Medulla oblongata (tissue), 1 donor: ENCODE data around the gene MSANTD2.
A peak's percentile ranks its signal among the peaks of the same experiment; 100 is the strongest.

Source experiments
- DNase-seq: peaks from one replicate; pipeline ENCODE4 v3.0.0-alpha.2; 2015; ENCODE audit errors: extremely low spot score

MSANTD2 gene

DNA sequence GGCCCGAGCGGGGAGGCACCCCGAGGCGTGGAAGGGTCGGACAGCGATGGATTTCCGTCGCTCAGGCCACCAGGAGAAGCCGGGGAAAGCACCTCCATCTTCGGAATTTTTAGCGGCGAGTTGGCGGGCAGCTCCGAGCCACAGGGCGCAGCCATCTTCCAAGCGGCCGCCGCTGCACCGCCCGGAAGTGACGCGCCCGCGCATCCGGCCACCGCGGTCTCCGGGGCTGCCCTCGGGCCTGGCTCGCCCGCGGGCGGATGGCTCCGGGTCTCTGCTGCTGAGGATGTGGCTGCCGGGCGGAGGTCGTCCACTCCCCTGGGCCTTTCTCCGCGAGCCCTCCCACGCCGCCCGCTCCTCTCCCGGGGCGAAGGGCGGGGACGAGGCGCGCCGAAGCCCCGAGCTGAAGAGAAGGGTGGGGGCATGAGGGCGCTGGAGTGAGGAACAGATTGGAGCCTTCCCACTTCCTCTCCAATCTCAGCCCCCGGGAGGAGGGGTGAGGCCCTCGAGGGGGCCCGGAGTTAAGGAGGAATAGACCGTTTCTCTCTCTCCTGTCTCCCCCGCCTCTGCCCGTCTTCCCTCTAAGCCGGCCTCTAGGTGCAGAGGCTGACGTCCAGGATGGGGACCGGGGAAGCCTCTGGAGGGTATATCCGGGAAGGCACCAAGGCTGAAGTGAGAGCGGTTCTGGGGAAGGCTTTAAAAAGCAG, at the start of gene MSANTD2:
MSANTD2 (minus strand) TSS at position 181 of the 704 bp plus-strand sequence; CDS start at position 155, 26 bp downstream.
- DNase-seq = peak; percentile 94

DNA sequence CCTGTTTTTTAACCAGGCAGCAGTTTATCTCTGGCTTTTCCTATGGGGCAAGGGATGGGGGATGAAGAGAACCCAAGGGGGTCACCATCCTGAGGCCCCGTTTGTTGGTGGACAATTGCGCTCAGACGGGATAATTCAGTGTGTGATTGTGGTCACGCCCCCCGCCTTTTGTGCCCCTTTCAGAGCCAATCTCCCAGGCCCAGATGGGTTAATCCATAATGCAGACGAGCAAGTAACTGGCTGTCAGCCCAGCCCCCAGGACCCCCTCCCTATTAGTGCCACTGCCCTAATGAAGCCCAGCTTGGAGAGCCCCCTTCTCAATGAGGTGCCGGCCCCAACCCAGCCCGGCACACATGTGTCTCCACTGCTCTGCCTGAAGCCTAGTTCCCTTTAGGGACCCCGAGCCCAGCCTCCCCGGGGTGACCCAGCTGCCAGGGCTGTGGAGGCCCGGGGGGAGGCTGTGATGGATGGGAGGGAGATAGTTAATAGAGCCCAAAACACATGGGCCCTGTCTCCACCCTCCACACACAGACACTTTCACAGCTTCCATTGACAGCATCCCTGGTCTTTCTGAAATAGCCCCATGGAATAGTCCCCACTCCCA, 46.0 kb upstream of the MSANTD2 start:
- DNase-seq = no peak

DNA sequence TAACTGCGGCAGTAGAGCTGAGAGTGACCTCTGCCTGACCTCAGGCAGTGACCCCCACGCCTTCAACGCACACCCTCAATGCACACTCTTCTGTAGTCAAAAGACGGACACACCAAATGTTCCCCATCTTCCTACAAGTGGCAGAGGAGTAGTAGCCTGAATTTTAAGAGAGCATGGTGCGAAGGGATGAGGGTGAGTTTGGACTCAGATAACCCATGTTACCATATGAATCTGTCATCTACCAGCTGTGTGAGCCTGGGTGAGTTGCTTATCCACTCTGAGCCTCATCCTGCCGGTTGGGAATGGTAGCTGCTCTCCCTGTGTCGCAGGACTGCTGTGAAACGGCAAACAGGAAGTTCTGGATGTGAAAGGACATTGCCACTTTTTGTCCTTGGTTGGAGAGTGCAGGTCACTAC, 44.5 kb upstream of the MSANTD2 start:
- DNase-seq = no peak

DNA sequence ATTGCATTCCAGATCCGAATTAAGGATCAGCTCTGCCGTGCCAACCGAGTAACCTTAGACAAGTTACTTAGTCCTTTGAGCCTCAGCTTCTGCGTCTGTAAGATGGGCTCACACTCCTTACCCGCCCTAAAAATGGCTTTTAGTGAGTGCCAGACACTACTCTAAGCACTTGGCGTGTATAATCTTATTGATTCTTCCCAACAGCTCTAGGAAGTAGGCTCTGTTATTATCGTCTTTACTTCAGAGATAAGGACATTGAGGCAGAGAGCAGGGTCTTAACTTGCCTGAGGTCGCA, 43.4 kb upstream of the MSANTD2 start:
- no peak for DNase-seq

DNA sequence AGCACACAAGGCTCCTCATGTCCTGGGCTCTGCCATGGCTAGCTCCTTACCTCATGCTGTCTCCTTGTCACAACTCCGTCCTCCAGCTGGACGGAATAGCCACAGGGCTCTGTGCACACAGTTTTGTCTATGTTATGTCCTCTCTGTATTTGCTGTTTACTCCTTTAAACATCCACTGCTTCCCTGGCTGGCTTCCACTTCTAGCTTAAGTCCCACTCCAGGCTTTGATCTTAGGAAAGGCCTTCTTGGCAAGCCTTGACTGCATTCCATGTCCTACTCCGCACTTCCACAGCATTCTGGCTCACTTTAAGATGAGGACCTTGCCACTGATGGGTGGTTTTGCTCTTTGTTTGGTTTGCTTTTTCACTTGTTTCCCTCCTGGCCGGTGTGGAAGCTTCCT, 42.1 kb upstream of the MSANTD2 start:
- DNase-seq = no peak

DNA sequence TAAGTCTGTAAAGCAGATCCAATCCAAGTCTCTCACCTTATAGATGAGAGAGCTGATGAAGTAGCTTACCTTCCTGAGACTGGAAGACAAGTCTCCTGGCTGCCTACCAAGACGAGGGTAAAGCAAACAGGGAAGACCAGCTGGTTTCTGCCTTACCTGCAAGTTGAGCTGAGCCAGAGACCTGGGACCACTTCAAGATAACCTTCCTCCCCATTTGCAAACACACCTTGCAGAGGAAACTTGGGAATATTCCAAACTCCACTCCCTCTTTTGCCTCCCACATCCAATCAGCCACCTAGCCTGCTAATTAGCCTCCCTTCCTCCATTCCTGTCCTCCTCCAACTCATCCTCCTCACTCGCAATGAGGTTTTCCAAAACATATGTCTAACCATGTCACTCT, 41.6 kb upstream of the MSANTD2 start:
- no peak for DNase-seq

DNA sequence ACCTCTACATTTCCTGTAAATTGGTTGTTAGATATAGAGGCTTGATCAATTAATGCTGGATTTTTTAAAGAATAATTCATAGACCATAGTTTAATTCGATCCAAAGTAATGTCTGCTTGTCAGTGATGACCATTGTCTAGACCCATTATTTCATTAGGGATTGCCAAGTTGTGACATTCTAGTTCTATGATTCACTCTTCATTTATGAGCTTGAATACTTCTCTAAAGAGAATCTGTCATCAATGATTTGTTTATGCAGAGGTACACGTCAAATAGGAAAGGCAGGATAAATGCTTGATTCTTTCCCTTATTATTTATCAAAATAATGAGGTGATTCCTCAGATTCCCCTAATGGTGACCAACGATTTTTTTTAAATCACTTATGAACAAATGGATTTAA, 41.0 kb upstream of the MSANTD2 start:
- no peak for DNase-seq

DNA sequence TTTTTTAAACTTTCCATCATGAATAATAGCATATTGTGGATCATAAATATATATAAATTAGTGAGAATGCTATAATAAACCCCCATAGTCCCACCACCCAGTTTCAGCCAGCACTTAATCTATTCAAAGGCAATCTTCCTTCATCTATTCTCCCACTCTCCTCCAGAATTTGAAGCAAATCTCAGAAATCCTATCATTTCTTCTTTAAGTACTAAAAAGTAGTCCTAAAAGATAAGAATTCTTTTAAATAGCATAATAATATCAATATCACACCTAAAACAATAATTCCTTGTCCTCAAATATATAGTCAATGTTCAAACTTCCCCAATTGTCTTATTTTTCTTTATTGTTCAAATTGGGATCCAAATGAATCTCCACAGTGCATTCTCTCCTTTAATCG, 40.5 kb upstream of the MSANTD2 start:
- DNase-seq = no peak

DNA sequence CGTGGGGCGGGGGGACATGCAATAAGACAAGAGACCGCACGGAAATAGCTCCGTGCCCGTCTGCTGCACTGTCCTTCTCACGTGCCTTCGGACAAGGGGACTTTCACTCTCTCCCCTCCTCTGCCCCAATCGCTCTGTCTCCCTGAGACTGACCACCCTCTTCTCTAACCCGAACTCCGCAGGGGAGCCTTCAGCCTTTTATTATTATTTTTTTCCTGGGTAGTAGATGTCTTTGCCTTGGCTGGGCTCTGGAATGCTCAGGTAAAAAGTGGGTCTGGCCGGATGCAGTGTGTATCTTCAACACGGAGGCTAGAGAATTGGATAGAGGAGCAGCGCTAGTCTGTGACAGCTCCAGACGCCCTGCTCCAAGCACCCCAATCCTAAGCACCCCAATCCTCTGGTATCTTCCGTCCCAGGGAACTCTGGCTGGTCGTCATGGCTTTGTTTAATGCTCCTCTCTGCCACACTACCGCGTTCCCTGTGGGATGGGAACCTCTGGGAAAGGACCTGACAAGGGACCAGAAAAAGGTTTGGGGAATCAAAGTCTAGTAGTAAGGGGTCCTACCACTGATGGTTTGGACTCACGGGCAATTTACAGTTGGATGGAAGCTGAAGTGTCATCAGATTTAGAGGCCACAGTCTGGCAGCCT, 39.9 kb upstream of the MSANTD2 start:
- DNase-seq = no peak

DNA sequence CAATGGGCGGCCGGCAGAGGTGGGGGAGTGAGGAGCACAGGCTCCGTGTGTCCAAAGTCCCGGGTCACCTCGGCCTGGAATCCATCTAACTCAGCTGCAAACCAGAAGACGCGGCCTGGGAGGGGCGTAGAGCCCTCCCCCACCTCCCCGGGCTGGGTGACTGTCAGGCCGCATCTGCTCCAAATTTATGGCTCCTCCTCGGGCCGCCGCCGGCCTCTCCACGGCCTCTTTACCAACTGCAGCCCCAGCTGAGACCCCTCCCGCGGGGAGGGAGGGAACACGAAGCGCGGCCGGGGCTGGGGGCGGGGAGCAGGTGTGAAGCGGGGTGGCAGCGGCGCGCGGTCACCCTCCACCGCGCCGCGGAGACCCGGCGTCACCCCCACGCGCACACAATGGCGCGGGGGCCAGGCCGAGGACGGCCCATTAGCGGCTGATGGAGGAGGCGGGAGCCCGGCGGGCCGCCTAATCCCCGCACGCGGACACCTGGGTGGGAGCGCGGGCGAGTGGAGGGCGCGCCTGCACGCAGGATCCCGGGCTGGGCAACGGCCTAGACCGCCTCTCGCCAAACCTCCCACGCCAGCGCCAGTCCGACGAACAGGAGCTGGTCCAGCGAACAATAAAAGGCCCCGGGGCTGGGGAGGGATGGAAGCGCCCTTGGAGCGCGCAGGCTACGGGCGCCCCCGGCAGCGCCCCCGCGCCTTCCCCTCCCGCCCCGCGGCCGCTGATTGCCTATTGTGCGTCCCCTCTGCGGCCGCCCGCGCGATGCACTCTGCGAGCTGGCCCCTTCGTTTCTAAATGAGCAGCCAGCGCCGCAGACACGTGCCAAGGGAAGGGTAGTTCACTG, 39.1 kb upstream of the MSANTD2 start:
- no peak for DNase-seq

DNA sequence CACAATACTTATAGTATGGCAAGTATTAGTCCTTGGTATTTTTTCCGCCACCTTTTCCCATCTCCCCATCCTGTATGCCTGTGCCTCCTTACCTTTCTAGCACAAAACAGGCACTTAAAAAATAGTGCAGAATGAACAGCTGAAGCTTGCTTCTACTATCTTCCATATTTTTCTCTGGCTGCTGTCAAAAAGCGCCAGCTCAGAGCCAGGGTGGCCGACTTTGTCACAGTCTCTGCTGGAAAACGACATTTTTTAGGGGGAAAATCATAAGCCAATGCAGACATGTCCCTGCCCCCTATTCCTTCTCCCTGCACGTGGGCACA, 38.6 kb upstream of the MSANTD2 start:
- DNase-seq = no peak

DNA sequence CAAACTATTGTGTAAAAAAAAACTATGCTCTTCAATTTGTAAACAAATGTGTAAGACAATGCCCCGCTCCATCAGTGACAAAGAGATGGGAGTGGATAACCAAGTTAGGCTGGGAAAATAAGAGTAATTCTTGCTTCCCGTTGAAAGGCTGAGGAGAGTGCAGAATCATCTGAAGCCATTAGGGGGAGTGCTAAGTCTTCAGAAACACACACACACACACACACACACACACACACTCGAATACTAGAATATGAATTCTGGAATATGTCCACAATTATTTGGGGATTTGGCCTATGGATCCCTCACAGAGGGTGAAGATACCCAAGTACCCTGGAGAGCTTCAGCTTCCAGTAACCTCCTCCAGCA, 37.3 kb upstream of the MSANTD2 start:
- DNase-seq = peak; percentile 74

DNA sequence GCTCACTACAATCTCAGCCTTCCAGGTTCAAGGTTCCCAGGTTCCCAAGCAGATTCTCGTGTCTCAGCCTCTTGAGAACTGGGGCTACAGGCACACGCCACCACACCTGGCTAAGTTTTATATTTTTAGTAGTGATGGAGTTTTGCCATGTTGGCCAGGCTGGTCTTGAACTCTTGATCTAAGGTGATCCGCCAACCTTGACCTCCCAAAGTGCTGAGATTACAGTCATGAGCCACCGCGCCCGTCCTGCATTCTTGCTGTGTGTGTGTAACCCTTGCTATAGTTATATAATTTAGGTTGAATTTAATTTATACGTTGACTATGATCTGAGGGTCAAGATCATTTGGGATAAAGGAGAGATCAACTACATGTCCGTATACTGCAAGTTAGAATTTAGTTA, 35.7 kb upstream of the MSANTD2 start:
- DNase-seq = no peak

DNA sequence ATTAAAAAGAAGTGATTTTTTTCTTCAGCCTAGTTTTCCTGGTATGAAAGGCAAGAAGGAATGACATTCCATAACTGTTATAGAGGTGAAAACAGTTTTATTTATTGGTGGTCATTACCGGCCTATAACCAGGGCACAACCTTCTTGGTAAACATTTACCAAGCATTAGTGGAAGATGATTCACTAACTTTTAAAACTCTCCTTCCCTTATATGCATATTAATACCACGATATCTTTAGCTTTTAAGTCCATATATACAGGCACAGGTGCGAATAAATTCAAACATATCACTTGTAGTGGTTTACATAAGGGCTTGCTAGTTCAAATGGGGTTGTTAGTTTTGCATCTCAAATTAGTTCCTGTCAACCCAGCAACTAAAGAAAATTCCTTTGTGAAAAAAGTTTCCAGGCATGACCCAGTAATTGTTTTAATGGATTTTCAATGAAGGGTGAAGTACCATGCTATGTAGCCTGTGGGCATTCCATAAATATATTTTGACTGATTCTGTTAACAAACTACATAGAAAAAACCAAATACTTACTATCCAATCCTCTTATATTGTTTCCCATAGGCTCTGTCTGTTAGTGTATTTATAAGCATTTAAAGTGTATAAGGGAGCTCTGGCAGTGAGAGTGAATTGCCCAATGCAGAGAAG, 34.4 kb upstream of the MSANTD2 start:
- no peak for DNase-seq

DNA sequence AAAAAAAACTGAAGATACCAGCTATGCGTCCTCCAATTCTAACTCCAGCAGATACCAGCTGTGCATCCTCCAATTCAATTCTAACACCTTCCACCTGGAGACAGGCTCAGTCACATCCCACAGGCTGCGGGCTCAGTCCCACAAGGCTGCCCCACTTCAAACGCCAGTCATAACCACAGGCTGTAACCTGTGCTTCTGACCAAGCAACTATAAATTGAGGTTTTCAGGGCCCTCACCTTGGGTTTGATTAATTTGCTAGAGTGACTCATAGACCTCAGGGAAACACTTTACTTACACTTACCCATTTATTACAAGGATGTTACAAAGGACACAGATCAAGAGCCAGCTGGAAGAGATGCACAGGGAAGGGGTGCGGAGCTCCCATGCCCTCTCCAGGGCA, 32.4 kb upstream of the MSANTD2 start:
- DNase-seq = no peak

DNA sequence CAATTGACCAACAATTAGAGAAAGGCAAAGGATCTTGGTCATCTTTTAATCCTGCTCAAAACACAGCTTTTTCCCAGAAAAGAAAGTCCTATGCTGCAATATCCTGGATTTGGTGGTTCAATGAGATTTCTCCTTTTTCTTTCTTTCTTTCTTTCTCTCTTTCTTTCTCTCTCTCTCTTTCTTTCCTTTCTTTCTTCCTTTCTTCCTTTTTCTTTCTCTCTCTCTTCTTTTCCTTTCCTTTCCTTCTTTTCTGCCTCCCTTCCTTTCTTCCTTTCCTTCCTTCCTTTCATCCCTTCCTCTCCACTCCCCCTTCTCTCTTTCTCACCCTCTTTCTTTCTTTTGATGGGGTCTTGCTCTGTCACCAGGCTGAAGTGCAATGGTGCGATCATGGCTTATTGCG, 31.7 kb upstream of the MSANTD2 start:
- DNase-seq = no peak

DNA sequence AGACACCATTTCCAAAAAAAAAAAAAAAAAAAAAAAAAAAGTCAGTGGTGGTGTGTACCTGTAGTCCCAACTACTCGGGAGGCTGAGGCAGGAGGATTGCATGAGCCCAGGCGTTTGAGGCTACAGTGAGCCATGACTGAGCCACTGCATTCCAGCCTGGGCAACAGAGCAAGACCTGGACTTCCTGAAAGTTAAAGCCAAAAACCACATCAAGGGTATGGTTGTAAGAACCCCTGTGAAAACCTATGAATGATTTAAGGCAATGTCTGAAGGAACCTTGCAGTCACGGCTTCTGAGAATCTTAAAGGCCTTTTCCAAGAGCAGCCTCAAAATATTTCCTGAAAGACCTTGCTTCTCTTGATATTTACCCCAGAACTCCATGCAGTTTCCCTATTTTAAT, 30.5 kb upstream of the MSANTD2 start:
- DNase-seq = no peak

DNA sequence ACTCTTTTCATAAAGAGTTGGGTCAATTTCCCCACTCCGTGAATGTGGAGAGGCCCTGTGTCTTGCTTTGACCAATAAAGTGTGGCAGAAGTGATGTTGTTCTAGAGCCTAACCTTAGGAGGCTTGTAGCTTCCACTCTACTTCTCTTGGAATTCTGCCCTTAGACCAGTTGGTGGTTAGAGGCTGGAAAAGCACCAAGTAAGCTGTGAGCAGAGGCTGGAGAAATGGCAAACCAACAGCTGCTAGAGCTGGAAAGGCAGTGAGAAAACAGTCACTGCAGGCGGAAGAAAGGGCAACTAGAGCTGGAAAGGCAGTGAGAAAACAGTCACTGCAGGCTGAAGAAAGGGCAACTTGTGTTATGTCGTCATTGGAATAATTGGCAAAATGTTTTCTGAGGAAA, 29.8 kb upstream of the MSANTD2 start:
- no peak for DNase-seq

DNA sequence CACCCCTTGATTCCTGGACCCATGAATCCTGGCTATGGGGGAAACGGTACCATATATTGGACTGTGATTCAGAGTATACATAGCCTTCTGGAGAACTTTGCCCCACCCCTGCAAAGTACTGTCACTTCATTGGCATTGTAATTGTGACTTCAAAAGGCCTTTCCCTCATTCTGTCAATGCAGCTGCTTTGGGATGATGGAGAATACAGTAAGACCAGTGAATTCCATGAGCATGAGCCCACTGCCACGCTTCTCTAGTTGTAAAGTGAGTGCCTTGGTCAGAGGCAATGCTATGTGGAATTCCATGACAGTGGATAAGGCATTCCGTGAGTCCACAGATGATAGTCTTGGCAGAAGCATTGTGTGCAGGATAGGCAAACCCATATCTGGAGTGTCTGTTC, 25.7 kb upstream of the MSANTD2 start:
- DNase-seq = no peak

DNA sequence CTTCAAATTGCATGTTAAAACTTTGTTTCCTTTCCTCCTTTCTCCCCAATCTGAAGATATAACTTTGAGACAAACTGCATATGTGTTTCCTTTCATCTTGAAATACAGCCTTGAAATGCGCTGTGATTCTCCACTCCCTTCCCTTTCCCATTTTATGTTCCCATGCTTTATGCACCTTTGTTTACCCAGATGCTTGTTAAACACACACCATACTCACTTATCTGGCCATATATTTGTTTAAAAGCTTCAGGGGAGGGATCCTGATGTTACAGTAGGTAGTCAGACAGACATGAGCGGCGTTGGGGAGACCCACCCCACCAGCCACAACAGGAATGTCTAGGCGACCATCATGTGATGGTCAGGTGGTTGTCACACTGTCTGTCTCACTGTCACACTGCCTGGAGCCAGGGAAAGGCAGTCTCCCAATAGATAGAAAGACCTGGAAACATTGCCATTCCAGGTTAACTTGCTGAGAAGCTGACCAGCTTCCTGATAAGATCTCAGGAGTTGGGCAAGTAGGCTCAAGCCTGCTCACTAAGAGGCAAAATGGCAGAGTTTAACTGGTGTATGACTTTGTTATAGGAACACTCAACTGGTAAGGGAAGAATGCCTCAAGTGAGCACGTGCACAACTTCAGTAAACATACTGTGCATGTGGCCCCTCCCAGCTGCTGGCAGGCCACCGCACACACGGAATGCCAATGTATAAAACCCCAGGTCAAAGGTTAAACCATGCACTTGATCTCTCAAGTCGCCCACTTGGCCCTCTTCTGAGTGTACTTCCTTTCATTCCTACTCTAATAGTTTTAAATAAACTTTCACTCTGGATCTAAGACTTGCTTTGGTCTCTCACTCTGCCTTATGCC, 23.5 kb upstream of the MSANTD2 start:
- no peak for DNase-seq

DNA sequence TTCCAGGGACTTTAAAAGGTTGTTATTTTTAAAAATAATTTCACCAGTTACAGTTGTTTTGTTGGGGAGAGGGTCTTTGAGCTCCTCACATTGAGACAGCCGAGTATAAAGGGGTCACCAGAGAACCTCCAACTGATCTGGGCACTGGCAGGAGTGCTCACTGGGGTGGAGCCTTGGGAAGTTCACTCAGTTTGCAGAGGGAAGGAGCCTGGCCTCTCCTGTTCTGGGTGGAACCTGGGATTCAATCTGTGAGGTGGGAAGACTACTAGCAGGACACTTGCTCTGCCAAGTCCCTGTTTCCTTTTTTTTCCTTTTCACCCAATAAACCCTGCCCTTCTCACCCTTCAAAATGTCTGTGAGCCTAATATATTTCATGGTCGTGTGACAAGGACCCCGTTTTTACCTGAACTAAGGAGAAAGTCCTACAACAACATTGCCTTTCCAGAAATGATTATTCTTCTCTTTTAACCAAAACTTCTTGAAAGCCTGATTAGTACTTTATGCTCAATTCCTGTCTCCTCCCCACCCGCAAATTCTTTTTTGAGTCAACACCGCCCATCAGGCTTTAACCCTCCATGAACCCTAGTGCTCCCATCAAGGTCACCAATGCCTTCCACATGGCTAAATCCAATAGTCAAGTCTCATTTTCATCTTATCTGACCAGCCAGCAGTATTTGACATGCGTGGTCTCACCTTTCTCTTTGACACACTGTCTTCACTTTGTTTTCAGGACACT, 22.0 kb upstream of the MSANTD2 start:
- DNase-seq = no peak
